Smooth muscle cell (in vitro differentiated cells): ENCODE results near the gene LRP3. TPM values are rescaled to one million over a fixed set of nuclear protein-coding genes. Genes with fewer than 3 reads are reported as not detected.
"Not testable (repeated sequence)": the region's sequence is repeated elsewhere in the genome, so short reads cannot be mapped to it uniquely, and the experiment has no call there.

ENCODE experiments used
- DNase-seq: peaks from one replicate; lab custom pipeline; 2025; ENCODE audit not compliant: unreplicated experiment; lab: John Stamatoyannopoulos, UW
- H2AFZ ChIP-seq: fragments of 200-600 bp; sonication (generic); 2 replicates; pipeline ENCODE4 v1.6.0; 2016; ENCODE audit warnings: antibody characterized with exemption, low read depth, mild to moderate bottlenecking
- H3F3A ChIP-seq: fragments of 200-600 bp; sonication (generic); 2 replicates; pipeline ENCODE4 v1.6.0; 2017; ENCODE audit warnings: antibody characterized with exemption, low read depth
- H3K27ac ChIP-seq: fragments of 200-600 bp; sonication (generic); 2 replicates; pipeline ENCODE4 v1.5.1; 2016; ENCODE audit warnings: low read depth, mild to moderate bottlenecking
- H3K27me3 ChIP-seq: fragments of 200-600 bp; sonication (generic); 2 replicates; pipeline ENCODE4 v1.6.1; 2016; ENCODE audit warnings: low read depth, mild to moderate bottlenecking
- H3K36me3 ChIP-seq: fragments of 200-600 bp; sonication (generic); 2 replicates; pipeline ENCODE4 v1.5.1; 2016; ENCODE audit warnings: low read depth
- H3K4me1 ChIP-seq: fragments of 200-600 bp; sonication (generic); 2 replicates; pipeline ENCODE4 v1.5.1; 2016; ENCODE audit warnings: low read depth
- H3K4me2 ChIP-seq: fragments of 200-600 bp; sonication (generic); 2 replicates; pipeline ENCODE4 v1.6.0; 2016; ENCODE audit warnings: mild to moderate bottlenecking
- H3K4me3 ChIP-seq: fragments of 200-600 bp; sonication (generic); 2 replicates; pipeline ENCODE4 v1.5.1; 2016; ENCODE audit warnings: mild to moderate bottlenecking
- H3K79me2 ChIP-seq: fragments of 200-600 bp; sonication (generic); 2 replicates; pipeline ENCODE4 v1.6.0; 2016; ENCODE audit warnings: low read depth, mild to moderate bottlenecking
- H3K9ac ChIP-seq: fragments of 200-600 bp; sonication (generic); 2 replicates; pipeline ENCODE4 v1.6.0; 2016; ENCODE audit warnings: low read depth
- H3K9me3 ChIP-seq: fragments of 200-600 bp; sonication (generic); replicated peaks from 2 replicates; pipeline ENCODE4 v1.5.1; 2016; ENCODE audit warnings: low read depth
- H4K20me1 ChIP-seq: fragments of 200-600 bp; sonication (generic); 2 replicates; pipeline ENCODE4 v1.6.0; 2016; ENCODE audit warnings: low read depth
- CTCF ChIP-seq: fragments of 200-600 bp; sonication (generic); IDR thresholded peaks from 2 replicates; pipeline ENCODE4 v1.5.1; 2017; ENCODE audit warnings: borderline replicate concordance, mild to moderate bottlenecking, antibody characterized with exemption; ENCODE audit not compliant: insufficient read depth, poor library complexity, severe bottlenecking
- WGBS: methylation state at CpG from one replicate; pipeline ENCODE4 v1.1.7; 2016; ENCODE audit warnings: low lambda C conversion rate; 5-methylcytosine and 5-hydroxymethylcytosine counted together
- polyA plus RNA-seq: library from polyadenylated mRNA; unstranded; fragments of >200 nt; fragmentation: Nextera tagmentation; extraction: Ambion mirVana; gene quantifications from 2 replicates; pipeline ENCODE4 v1.2.1, GENCODE V29; 2016
- total RNA-seq: library from RNA; depleted of rRNA; stranded (reverse); fragments of >200 nt; gene quantifications from 2 replicates; pipeline ENCODE4 v1.2.3, GENCODE V29; 2014

LRP3 gene
- total and polyA plus RNA-seq, 2 experiments from 2014 or later: 13.5 to 30.5 TPM

- H3K4me1 ChIP-seq: no peaks in the 10 kb centered on the region
- no peaks in the 10 kb centered on the region for H3K27me3 ChIP-seq
- no peaks in the 10 kb centered on the region for H3K79me2 ChIP-seq
- no peak for DNase-seq
- no peaks in the 10 kb centered on the region for H3K36me3 ChIP-seq
- no peak overlapping the region for H3K4me2 ChIP-seq
- no peak overlapping the region for H3K9ac ChIP-seq
- TF ChIP-seq CTCF: no peak
- H4K20me1 ChIP-seq: no peaks in the 10 kb centered on the region
- H3F3A ChIP-seq: no peaks in the 10 kb centered on the region
- H2AFZ ChIP-seq: no peak overlapping the region
- no peak overlapping the region for H3K27ac ChIP-seq
- H3K4me3 ChIP-seq: no peak overlapping the region
- WGBS: 94% methylated on average over 11 of the region's 11 CpGs
- H3K9me3 ChIP-seq: no peaks in the 10 kb centered on the region
Observed at GRCh38 chr19:33208371-33208895, 14.3 kb downstream of the LRP3 start.

- Histone ChIP-seq H3K36me3 (no peaks in the 10 kb centered on the region), H3K9ac (no peak overlapping the region), H3F3A (no peaks in the 10 kb centered on the region), H3K4me1 (no peaks in the 10 kb centered on the region), H4K20me1 (no peaks in the 10 kb centered on the region), H3K4me2 (no peak overlapping the region), H2AFZ (no peak overlapping the region), H3K9me3 (no peaks in the 10 kb centered on the region), H3K4me3 (no peak overlapping the region), H3K27ac (no peak overlapping the region), H3K27me3 (no peaks in the 10 kb centered on the region), H3K79me2 (no peaks in the 10 kb centered on the region)
- DNase-seq: no peak
- TF ChIP-seq CTCF: no peak
- WGBS: 95% methylated on average over 24 of the region's 24 CpGs
Observed at GRCh38 chr19:33208904-33209849, 15.0 kb downstream of the LRP3 start.

GRCh38 chr19:33209850-33210230, 15.7 kb downstream of the LRP3 start:
- not testable (repeated sequence) for H3K4me1 ChIP-seq, H3K9ac ChIP-seq, DNase-seq, H3K27ac ChIP-seq, H2AFZ ChIP-seq, H3K4me3 ChIP-seq, H3K36me3 ChIP-seq, H3K79me2 ChIP-seq, H3K9me3 ChIP-seq, H4K20me1 ChIP-seq, H3K4me2 ChIP-seq, H3K27me3 ChIP-seq, H3F3A ChIP-seq
- WGBS: 95% methylated on average over 7 of the region's 7 CpGs

- Histone ChIP-seq H4K20me1 (no peaks in the 10 kb centered on the region), H3K4me3 (no peak overlapping the region), H3K36me3 (no peaks in the 10 kb centered on the region), H3K9ac (no peak overlapping the region), H3K79me2 (no peaks in the 10 kb centered on the region), H3K27ac (no peak overlapping the region), H3K4me2 (no peak overlapping the region), H3K4me1 (no peaks in the 10 kb centered on the region), H3K9me3 (no peaks in the 10 kb centered on the region), H3K27me3 (no peaks in the 10 kb centered on the region), H2AFZ (no peak overlapping the region), H3F3A (no peaks in the 10 kb centered on the region)
- WGBS: 98% methylated on average over 17 of the region's 22 CpGs
- no peak for DNase-seq
- no peak for TF ChIP-seq CTCF
Observed at GRCh38 chr19:33210266-33210940, 16.3 kb downstream of the LRP3 start.
